ENCODE measurements around the gene TIGD2. TPM values are rescaled to one million over a fixed set of nuclear protein-coding genes. Genes with fewer than 3 reads are reported as not detected.

Gene TIGD2
- total and polyA plus RNA-seq, 2 of the 13 experiments (the other 11 are each of a cell fraction or from before 2014, with no cell fraction given), result 3.1 to 15.5 TPM

DNA sequence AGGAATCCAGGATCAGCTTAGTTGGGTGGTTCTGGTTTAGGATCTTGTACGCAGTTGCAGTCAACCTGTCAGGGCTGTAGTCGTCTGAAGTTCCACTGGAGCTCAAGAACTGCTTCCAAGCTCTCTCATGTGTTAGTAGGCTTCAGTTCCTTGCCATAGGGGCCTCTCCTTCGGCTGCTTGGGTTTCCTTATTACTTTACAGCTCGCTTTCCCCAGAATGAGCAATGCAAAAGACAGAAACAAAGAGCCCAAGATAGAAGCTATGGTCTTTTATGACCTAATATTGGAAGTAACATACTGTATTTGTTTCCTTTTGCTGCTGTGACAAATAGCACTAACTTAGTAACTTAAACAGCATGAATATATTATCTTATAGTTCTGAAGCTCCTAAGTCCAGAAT is 51.7 kb downstream of the TIGD2 start:
- Histone ChIP-seq H3K36me3 (replicated peaks in 1 of 2; ENCODE audit: control insufficient read depth in 1 of 2, insufficient read depth in 2 of 2, low read length in 2 of 2) (no peaks in the 10 kb centered on the region), H3K9me3 (ENCODE audit: low read length) (no peaks in the 10 kb centered on the region), H4K20me1 (ENCODE audit: insufficient read depth, low read length) (no peaks in the 10 kb centered on the region), H3K4me2 (ENCODE audit: low read depth, low read length) (no peak overlapping the region), H3K79me2 (ENCODE audit: insufficient read depth, low read length) (no peaks in the 10 kb centered on the region), H3K27me3 (ENCODE audit: control insufficient read depth in 1 of 2, insufficient read depth in 2 of 2, low read length in 2 of 2) (no peaks in the 10 kb centered on the region), H3K4me1 (ENCODE audit: insufficient read depth, low read length) (no peaks in the 10 kb centered on the region), H2AFZ (ENCODE audit: low read length) (no peak overlapping the region), H3K9ac (ENCODE audit: insufficient read depth, low read depth, low read length) (no peak overlapping the region), H3K27ac (ENCODE audit: extremely low read length, insufficient read depth, low read length) (no peak overlapping the region), H3K4me3 (replicated peaks in 1 of 3; ENCODE audit: insufficient read depth in 1 of 3, low read depth in 2 of 3, low read length in 3 of 3) (no peak overlapping the region)
- intact Hi-C loops (cut with micrococcal nuclease; ENCODE audit: unreplicated experiment) (no loop called here), in situ Hi-C loops (cut with HindIII; ENCODE audit: extremely low pct_ligation_motif_present, low pct_unique_long_range_greater_than_20kb) (no loop called here)
- no peak for ATAC-seq
- 22% methylated on average over 4 of the region's 4 CpGs for WGBS (ENCODE audit: low lambda C conversion rate)
- no TSS peak for BruUV-seq (replicated peaks)
- DNase-seq (ENCODE audit: low spot score), result no peak
- FAIRE-seq, result no peak
- POLR2A ChIA-PET, result no interaction called here
- CTCF ChIA-PET (ENCODE audit: low intra/inter-chr PET ratio, low total read pairs), result no interaction called here
- TF ChIP-seq, protein P1, sequence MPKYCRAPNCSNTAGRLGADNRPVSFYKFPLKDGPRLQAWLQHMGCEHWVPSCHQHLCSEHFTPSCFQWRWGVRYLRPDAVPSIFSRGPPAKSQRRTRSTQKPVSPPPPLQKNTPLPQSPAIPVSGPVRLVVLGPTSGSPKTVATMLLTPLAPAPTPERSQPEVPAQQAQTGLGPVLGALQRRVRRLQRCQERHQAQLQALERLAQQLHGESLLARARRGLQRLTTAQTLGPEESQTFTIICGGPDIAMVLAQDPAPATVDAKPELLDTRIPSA (CRISPR knock-in tag; IDR thresholded peaks at IDR 0.05; ENCODE audit: borderline replicate concordance), result no peak
- no peak for TF ChIP-seq ZNF564 (CRISPR knock-in tag; IDR thresholded peaks at IDR 0.05)
- TF ChIP-seq, protein P2, sequence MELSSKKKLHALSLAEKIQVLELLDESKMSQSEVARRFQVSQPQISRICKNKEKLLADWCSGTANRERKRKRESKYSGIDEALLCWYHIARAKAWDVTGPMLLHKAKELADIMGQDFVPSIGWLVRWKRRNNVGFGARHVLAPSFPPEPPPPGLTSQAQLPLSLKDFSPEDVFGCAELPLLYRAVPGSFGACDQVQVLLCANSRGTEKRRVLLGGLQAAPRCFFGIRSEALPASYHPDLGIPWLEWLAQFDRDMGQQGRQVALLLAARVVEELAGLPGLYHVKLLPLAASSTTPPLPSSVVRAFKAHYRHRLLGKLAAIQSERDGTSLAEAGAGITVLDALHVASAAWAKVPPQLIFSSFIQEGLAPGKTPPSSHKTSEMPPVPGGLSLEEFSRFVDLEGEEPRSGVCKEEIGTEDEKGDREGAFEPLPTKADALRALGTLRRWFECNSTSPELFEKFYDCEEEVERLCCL (CRISPR knock-in tag; IDR thresholded peaks at IDR 0.05; ENCODE audit: borderline replicate concordance), result no peak
- TF ChIP-seq, protein P3, sequence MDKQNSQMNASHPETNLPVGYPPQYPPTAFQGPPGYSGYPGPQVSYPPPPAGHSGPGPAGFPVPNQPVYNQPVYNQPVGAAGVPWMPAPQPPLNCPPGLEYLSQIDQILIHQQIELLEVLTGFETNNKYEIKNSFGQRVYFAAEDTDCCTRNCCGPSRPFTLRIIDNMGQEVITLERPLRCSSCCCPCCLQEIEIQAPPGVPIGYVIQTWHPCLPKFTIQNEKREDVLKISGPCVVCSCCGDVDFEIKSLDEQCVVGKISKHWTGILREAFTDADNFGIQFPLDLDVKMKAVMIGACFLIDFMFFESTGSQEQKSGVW (CRISPR knock-in tag; IDR thresholded peaks at IDR 0.05; ENCODE audit: borderline replicate concordance), result no peak
- TF ChIP-seq DR1 (CRISPR knock-in tag; IDR thresholded peaks at IDR 0.05), result no peak
- no peak for TF ChIP-seq KDM5A (IDR thresholded peaks at IDR 0.05; ENCODE audit: borderline replicate concordance, low read length)
- TF ChIP-seq, protein P4, sequence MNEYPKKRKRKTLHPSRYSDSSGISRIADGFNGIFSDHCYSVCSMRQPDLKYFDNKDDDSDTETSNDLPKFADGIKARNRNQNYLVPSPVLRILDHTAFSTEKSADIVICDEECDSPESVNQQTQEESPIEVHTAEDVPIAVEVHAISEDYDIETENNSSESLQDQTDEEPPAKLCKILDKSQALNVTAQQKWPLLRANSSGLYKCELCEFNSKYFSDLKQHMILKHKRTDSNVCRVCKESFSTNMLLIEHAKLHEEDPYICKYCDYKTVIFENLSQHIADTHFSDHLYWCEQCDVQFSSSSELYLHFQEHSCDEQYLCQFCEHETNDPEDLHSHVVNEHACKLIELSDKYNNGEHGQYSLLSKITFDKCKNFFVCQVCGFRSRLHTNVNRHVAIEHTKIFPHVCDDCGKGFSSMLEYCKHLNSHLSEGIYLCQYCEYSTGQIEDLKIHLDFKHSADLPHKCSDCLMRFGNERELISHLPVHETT (CRISPR knock-in tag; conservative IDR thresholded peaks at IDR 0.05), result no peak
- TF ChIP-seq KDM4B (CRISPR knock-in tag; IDR thresholded peaks at IDR 0.05), result no peak
- TF ChIP-seq CBX5 (CRISPR knock-in tag; IDR thresholded peaks at IDR 0.05; ENCODE audit: borderline replicate concordance), result no peak
- no peak for TF ChIP-seq FOXP1 (IDR thresholded peaks at IDR 0.05)
- TF ChIP-seq FOXP1 (CRISPR knock-in tag; IDR thresholded peaks at IDR 0.05), result no peak
- TF ChIP-seq, protein P5, sequence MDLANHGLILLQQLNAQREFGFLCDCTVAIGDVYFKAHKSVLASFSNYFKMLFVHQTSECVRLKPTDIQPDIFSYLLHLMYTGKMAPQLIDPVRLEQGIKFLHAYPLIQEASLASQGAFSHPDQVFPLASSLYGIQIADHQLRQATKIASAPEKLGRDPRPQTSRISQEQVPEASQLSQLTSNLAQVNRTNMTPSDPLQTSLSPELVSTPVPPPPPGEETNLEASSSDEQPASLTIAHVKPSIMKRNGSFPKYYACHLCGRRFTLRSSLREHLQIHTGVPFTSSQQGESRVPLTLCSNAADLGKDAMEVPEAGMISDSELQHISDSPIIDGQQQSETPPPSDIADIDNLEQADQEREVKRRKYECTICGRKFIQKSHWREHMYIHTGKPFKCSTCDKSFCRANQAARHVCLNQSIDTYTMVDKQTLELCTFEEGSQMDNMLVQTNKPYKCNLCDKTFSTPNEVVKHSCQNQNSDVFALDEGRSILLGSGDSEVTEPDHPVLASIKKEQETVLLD (CRISPR knock-in tag; IDR thresholded peaks at IDR 0.05; ENCODE audit: low read depth), result no peak
- TF ChIP-seq STAG1 (CRISPR knock-in tag; IDR thresholded peaks at IDR 0.05), result no peak
- TF ChIP-seq MXI1 (IDR thresholded peaks at IDR 0.05; ENCODE audit: borderline replicate concordance, low read depth, low read length), result no peak
- TF ChIP-seq FLYWCH1 (CRISPR knock-in tag; IDR thresholded peaks at IDR 0.05), result no peak
- no peak for TF ChIP-seq ZNF772 (CRISPR knock-in tag; IDR thresholded peaks at IDR 0.05)
- no peak for TF ChIP-seq NFRKB (IDR thresholded peaks at IDR 0.05)
- no peak for TF ChIP-seq AGO1 (IDR thresholded peaks at IDR 0.05; ENCODE audit: low read depth, low read length, poor library complexity, severe bottlenecking)
- no peak for TF ChIP-seq SIX1 (CRISPR knock-in tag; IDR thresholded peaks at IDR 0.05; ENCODE audit: borderline replicate concordance)
- no peak for TF ChIP-seq RAD51 (IDR thresholded peaks at IDR 0.05; ENCODE audit: borderline replicate concordance)
- TF ChIP-seq SRSF9 (IDR thresholded peaks at IDR 0.05; ENCODE audit: borderline replicate concordance, insufficient read depth, low read depth, low read length, poor library complexity, severe bottlenecking), result no peak

All from HepG2 (cell line).